ENCODE measurements around the gene ZNF804A. TPM values are rescaled to one million over a fixed set of nuclear protein-coding genes. Genes with fewer than 3 reads are reported as not detected.

Gene ZNF804A
- total RNA-seq, 1 donor from 2014 or later = not detected

DNA sequence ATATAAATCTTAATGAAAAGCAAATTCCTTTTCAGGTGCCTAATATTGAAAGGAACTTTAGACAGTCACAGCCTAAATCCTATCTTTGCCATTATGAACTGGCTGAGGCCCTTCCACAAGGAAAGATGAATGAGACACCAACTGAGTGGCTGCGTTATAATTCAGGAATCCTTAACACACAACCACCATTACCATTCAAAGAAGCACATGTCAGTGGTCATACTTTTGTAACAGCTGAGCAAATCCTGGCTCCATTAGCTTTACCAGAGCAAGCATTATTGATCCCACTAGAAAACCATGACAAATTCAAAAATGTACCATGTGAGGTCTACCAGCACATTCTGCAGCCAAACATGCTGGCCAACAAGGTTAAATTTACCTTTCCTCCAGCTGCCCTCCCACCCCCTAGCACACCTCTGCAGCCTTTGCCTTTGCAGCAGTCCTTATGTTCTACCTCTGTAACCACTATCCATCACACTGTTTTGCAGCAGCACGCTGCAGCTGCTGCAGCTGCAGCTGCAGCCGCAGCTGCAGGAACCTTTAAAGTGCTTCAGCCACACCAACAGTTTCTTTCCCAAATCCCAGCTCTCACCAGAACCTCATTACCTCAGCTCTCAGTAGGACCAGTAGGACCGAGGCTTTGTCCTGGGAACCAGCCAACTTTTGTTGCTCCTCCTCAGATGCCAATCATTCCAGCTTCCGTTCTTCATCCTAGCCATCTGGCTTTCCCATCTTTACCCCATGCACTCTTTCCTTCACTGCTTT lies 340.1 kb downstream of the ZNF804A start:
- Histone ChIP-seq H3F3A (ENCODE audit: low read depth) (peaks cover 29% of the 10 kb centered on the region), H2AFZ (replicated peaks) (peak overlapping the region; percentile 8), H3K27me3 (no peaks in the 10 kb centered on the region), H4K20me1 (ENCODE audit: low read depth) (no peaks in the 10 kb centered on the region), H3K79me2 (ENCODE audit: low read depth) (no peaks in the 10 kb centered on the region), H3K4me1 (peaks cover 49% of the 10 kb centered on the region), H3K4me2 (peak overlapping the region; percentile 59), H3K27ac (peak overlapping the region; percentile 88), H3K9me3 (ENCODE audit: low read depth) (no peaks in the 10 kb centered on the region), H3K9ac (no peak overlapping the region), H3K4me3 (peak overlapping the region; percentile 8), H3K36me3 (no peaks in the 10 kb centered on the region)
- Mint-ChIP-seq H3K36me3 (no peaks in the 10 kb centered on the region), H3K27me3 (ENCODE audit: insufficient read depth, low read depth) (no peaks in the 10 kb centered on the region), H3K9me3 (no peaks in the 10 kb centered on the region), H3K4me1 (peaks cover 15% of the 10 kb centered on the region), H3K27ac (no peak overlapping the region), H3K4me3 (no peak overlapping the region)
- peak; percentile 59 for DNase-seq (ENCODE audit: low spot score)
- TF ChIP-seq EZH2 (IDR thresholded peaks at IDR 0.05) (no peak), CTCF (IDR thresholded peaks at IDR 0.05) (no peak), EZH2phosphoT487 (IDR thresholded peaks at IDR 0.05) (no peak)

GRCh38 chr2:184945326-184945725 lies 347.0 kb downstream of the ZNF804A start:
- Histone ChIP-seq H3K4me2 (peak overlapping the region; percentile 25), H3K4me1 (peaks cover 30% of the 10 kb centered on the region), H3K27ac (peak overlapping the region; percentile 56), H3F3A (ENCODE audit: low read depth) (peaks cover 16% of the 10 kb centered on the region), H4K20me1 (ENCODE audit: low read depth) (no peaks in the 10 kb centered on the region), H3K79me2 (ENCODE audit: low read depth) (no peaks in the 10 kb centered on the region), H3K27me3 (no peaks in the 10 kb centered on the region), H3K36me3 (no peaks in the 10 kb centered on the region), H3K9me3 (ENCODE audit: low read depth) (no peaks in the 10 kb centered on the region), H3K4me3 (no peak overlapping the region), H3K9ac (no peak overlapping the region), H2AFZ (replicated peaks) (no peak overlapping the region)
- TF ChIP-seq CTCF (IDR thresholded peaks at IDR 0.05) = no peak
- TF ChIP-seq EZH2phosphoT487 (IDR thresholded peaks at IDR 0.05) = peak; percentile 50
- TF ChIP-seq EZH2 (IDR thresholded peaks at IDR 0.05) = no peak
- peak overlapping the region; percentile 39 for H3K27ac Mint-ChIP-seq
- H3K27me3 Mint-ChIP-seq (ENCODE audit: insufficient read depth, low read depth) = no peaks in the 10 kb centered on the region
- H3K4me1 Mint-ChIP-seq = peaks cover 12% of the 10 kb centered on the region
- H3K9me3 Mint-ChIP-seq = no peaks in the 10 kb centered on the region
- H3K4me3 Mint-ChIP-seq = peak overlapping the region; percentile 21
- peak; percentile 87 for DNase-seq (ENCODE audit: low spot score)
- no peaks in the 10 kb centered on the region for H3K36me3 Mint-ChIP-seq

DNA sequence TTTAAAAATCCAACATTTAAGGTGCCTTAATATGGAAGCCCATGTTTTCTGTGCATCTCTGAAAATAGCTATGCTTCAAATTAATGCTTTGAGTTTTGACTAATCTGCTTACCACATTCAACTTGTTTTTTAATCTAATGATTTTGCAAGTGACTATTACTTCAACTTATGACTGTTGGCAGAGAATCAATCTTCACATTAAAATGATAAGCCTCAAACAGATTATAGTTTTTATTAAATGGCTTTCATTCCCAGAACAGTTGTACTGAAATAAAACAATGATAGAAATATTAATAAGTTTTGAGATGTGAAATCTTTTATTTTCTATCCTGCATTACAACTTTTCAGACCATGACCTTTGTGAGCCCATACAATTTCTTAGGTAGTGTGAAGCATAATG lies 347.5 kb downstream of the ZNF804A start:
- TF ChIP-seq EZH2phosphoT487 (IDR thresholded peaks at IDR 0.05) = no peak
- TF ChIP-seq EZH2 (IDR thresholded peaks at IDR 0.05) = no peak
- TF ChIP-seq CTCF (IDR thresholded peaks at IDR 0.05) = no peak
- Histone ChIP-seq H3K27ac (peak overlapping the region; percentile 56), H3K4me2 (peak overlapping the region; percentile 25)

More for the DNA sequence above, 347.5 kb downstream of the ZNF804A start:
- Histone ChIP-seq H3K79me2 (ENCODE audit: low read depth) (no peaks in the 10 kb centered on the region), H3K4me1 (peaks cover 30% of the 10 kb centered on the region), H3F3A (ENCODE audit: low read depth) (peaks cover 16% of the 10 kb centered on the region), H4K20me1 (ENCODE audit: low read depth) (no peaks in the 10 kb centered on the region), H2AFZ (replicated peaks) (no peak overlapping the region), H3K36me3 (no peaks in the 10 kb centered on the region), H3K9ac (no peak overlapping the region), H3K4me3 (no peak overlapping the region), H3K9me3 (ENCODE audit: low read depth) (no peaks in the 10 kb centered on the region), H3K27me3 (no peaks in the 10 kb centered on the region)
- no peaks in the 10 kb centered on the region for H3K9me3 Mint-ChIP-seq
- peak overlapping the region; percentile 39 for H3K27ac Mint-ChIP-seq
- no peak for DNase-seq (ENCODE audit: low spot score)
- H3K36me3 Mint-ChIP-seq = no peaks in the 10 kb centered on the region
- H3K27me3 Mint-ChIP-seq (ENCODE audit: insufficient read depth, low read depth) = no peaks in the 10 kb centered on the region
- no peak overlapping the region for H3K4me3 Mint-ChIP-seq
- peaks cover 12% of the 10 kb centered on the region for H3K4me1 Mint-ChIP-seq

All from neural progenitor cell (in vitro differentiated cells).